ENCODE measurements around the gene POPDC3.

DNA sequence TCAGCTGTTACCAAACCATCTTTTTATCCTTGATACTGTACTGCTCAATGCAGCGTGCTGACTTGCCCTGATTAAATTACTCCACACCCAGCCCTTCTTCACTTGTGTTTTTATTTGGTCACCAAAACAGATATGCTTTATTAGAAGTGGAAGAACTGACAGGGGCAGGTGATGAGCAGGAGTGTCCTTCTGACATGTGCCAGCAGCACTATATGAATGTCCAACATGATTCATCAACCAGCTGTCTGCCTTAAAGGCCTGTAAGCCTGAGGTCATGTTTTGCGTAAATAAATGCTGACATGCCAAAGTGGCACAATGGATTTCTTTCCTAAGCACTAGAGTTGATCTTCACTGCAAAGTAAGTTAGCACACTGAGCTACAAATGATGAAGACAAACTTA is 15.4 kb downstream of the POPDC3 start:
- no peak for TF ChIP-seq CTCF (IDR thresholded peaks at IDR 0.05; ENCODE audit: insufficient read depth, low read length, poor library complexity, severe bottlenecking)
- TF ChIP-seq EZH2phosphoT487 (conservative IDR thresholded peaks at IDR 0.05; ENCODE audit: low read length) = no peak

Measured in SU-DHL-6 (cell line).